A673 (cell line): Measurements from ENCODE around the gene PASK. TPM values are rescaled to one million over a fixed set of nuclear protein-coding genes. Genes with fewer than 3 reads are reported as not detected.

Experiments
- BruUV-seq: library from RNA; stranded (reverse); fragments of 400-500 nt; replicated peaks from 2 replicates; lab custom pipeline; 2021; lab: Mats Ljungman, UMichigan
- CTCF ChIA-PET: fragments of 300-600 bp; sonication (Branson Sonifier 250); formaldehyde crosslinking; loops from one replicate; lab custom pipeline; 2022; ENCODE audit warnings: antibody characterized with exemption; lab: Charles Lee
- POLR2A ChIA-PET: fragments of 300-600 bp; sonication (Branson Sonifier 250); formaldehyde crosslinking; loops from one replicate; lab custom pipeline; 2022; ENCODE audit warnings: antibody characterized with exemption; ENCODE audit not compliant: low non-redundant PET; lab: Charles Lee
- DNase-seq: peaks from one replicate; pipeline ENCODE4 v3.0.0-alpha.2; 2015; ENCODE audit warnings: low spot score
- H3K27ac ChIP-seq: fragments of 200-600 bp; sonication (generic); 2 replicates; pipeline ENCODE4 v1.5.1; 2016; ENCODE audit warnings: mixed run types, low read depth, mild to moderate bottlenecking, mixed read lengths, antibody characterized with exemption, low read length; ENCODE audit not compliant: poor library complexity, severe bottlenecking
- H3K27me3 ChIP-seq: fragments of 200-600 bp; sonication (generic); replicated peaks from 2 replicates; pipeline ENCODE4 v1.6.1; 2017; ENCODE audit warnings: mixed run types, low read depth, mild to moderate bottlenecking, mixed read lengths, antibody characterized with exemption, low read length; ENCODE audit not compliant: insufficient read depth, poor library complexity
- H3K36me3 ChIP-seq: fragments of 200-600 bp; sonication (generic); 2 replicates; pipeline ENCODE4 v1.6.1; 2016; ENCODE audit warnings: mixed run types, mild to moderate bottlenecking, mixed read lengths, antibody characterized with exemption, low read length; ENCODE audit not compliant: insufficient read depth, poor library complexity, severe bottlenecking
- H3K4me1 ChIP-seq: fragments of 200-600 bp; sonication (generic); 2 replicates; pipeline ENCODE4 v1.6.1; 2017; ENCODE audit warnings: mixed run types, mild to moderate bottlenecking, mixed read lengths, antibody characterized with exemption, low read length; ENCODE audit not compliant: insufficient read depth, poor library complexity, severe bottlenecking
- H3K4me3 ChIP-seq: fragments of 200-600 bp; sonication (generic); 2 replicates; pipeline ENCODE4 v1.5.1; 2016; ENCODE audit warnings: low read depth, mixed run types, mild to moderate bottlenecking, mixed read lengths, low read length; ENCODE audit not compliant: poor library complexity, severe bottlenecking
- H3K9me3 ChIP-seq: fragments of 200-600 bp; sonication (generic); 2 replicates; pipeline ENCODE4 v1.6.1; 2016; ENCODE audit warnings: mixed run types, low read depth, mild to moderate bottlenecking, mixed read lengths, antibody characterized with exemption, low read length; ENCODE audit not compliant: poor library complexity, severe bottlenecking
- CTCF ChIP-seq: fragments of 300-800, 200-600 bp; sonication (generic); conservative IDR thresholded peaks from 2 replicates; pipeline ENCODE4 v1.5.1; 2017; ENCODE audit warnings: low read depth, mild to moderate bottlenecking, antibody characterized with exemption, low read length, moderate library complexity, mixed read lengths
- EZH2 ChIP-seq: fragments of 200-600 bp; sonication (generic); IDR thresholded peaks from 2 replicates; pipeline ENCODE4 v1.6.1; 2017; ENCODE audit warnings: borderline replicate concordance, low read depth, mild to moderate bottlenecking, mixed read lengths, antibody characterized with exemption, low read length; ENCODE audit not compliant: poor library complexity, severe bottlenecking
- intact Hi-C: fragments of 100-400 bp; cut with micrococcal nuclease; formaldehyde crosslinking; loops from one replicate; pipeline ENCODE4 v1.10.0; 2022; ENCODE audit not compliant: unreplicated experiment
- total RNA-seq: library from RNA; stranded (reverse); gene quantifications from 2 replicates; pipeline ENCODE4 v1.2.3, GENCODE V29; 2021

The PASK gene
- total RNA-seq, 1 experiment from 2014 or later, result 59.4 TPM

GRCh38 chr2:241125626-241126025, 23.6 kb downstream of the PASK start:
- no peaks in the 10 kb centered on the region for H3K27me3 ChIP-seq
- intact Hi-C loops, result no loop called here
- H3K27ac ChIP-seq, result no peak overlapping the region
- POLR2A ChIA-PET, result no interaction called here
- no peak overlapping the region for H3K4me3 ChIP-seq
- peaks cover 11% of the 10 kb centered on the region for H3K36me3 ChIP-seq
- BruUV-seq, result no TSS peak
- no peak for DNase-seq
- CTCF ChIA-PET, result no interaction called here
- H3K9me3 ChIP-seq, result no peaks in the 10 kb centered on the region
- TF ChIP-seq CTCF (no peak), EZH2 (no peak)
- H3K4me1 ChIP-seq, result no peaks in the 10 kb centered on the region

- CTCF ChIA-PET, result no interaction called here
- no peak for DNase-seq
- BruUV-seq, result no TSS peak
- intact Hi-C loops, result no loop called here
- Histone ChIP-seq H3K27ac (no peak overlapping the region), H3K27me3 (no peaks in the 10 kb centered on the region), H3K9me3 (no peaks in the 10 kb centered on the region), H3K4me1 (no peaks in the 10 kb centered on the region), H3K36me3 (peaks cover 11% of the 10 kb centered on the region), H3K4me3 (no peak overlapping the region)
- POLR2A ChIA-PET, result no interaction called here
- TF ChIP-seq EZH2 (no peak), CTCF (no peak)
Observed at GRCh38 chr2:241123816-241124536, 25.3 kb downstream of the PASK start.

- no TSS peak for BruUV-seq
- POLR2A ChIA-PET, result no interaction called here
Observed at GRCh38 chr2:241122376-241123002, 26.8 kb downstream of the PASK start.

More at GRCh38 chr2:241122376-241123002, 26.8 kb downstream of the PASK start:
- no peak for DNase-seq
- intact Hi-C loops, result no loop called here
- CTCF ChIA-PET, result no interaction called here
- no peaks in the 10 kb centered on the region for H3K9me3 ChIP-seq
- H3K27ac ChIP-seq, result no peak overlapping the region
- H3K4me1 ChIP-seq, result no peaks in the 10 kb centered on the region
- peaks cover 11% of the 10 kb centered on the region for H3K36me3 ChIP-seq
- H3K27me3 ChIP-seq, result no peaks in the 10 kb centered on the region
- TF ChIP-seq EZH2, result no peak
- TF ChIP-seq CTCF, result no peak
- H3K4me3 ChIP-seq, result no peak overlapping the region
